SK-N-SH treated with all-trans-retinoic acid at 6 μM for 48 hours (cell line): ENCODE data around the gene MOSMO.

Experiments
- ATAC-seq: fragments of 200-7000 bp; cut with Tn5 transposase; 3 replicates; pipeline ENCODE4 v1.9.1; 2020; ENCODE audit warnings: mild to moderate bottlenecking, moderate library complexity
- ARNTL ChIP-seq: fragments of 450-650 bp; formaldehyde crosslinking; IDR thresholded peaks from 2 replicates; pipeline ENCODE4 v1.5.0; 2020; ENCODE audit warnings: low read depth, mild to moderate bottlenecking, moderate library complexity, borderline replicate concordance
- BACH2 ChIP-seq: fragments of 250-450 bp; sonication (Bioruptor Pico); IDR thresholded peaks from 2 replicates; pipeline ENCODE4 v1.9.0; 2021; ENCODE audit warnings: mild to moderate bottlenecking, borderline replicate concordance
- CSDC2 ChIP-seq: fragments of 250-450 bp; sonication (Bioruptor Pico); IDR thresholded peaks from 2 replicates; pipeline ENCODE4 v1.5.0; 2020; ENCODE audit warnings: mild to moderate bottlenecking, moderate library complexity
- ESRRG ChIP-seq: fragments of 250-450 bp; sonication (Bioruptor Pico); IDR thresholded peaks from 2 replicates; pipeline ENCODE4 v1.6.1; 2021; ENCODE audit warnings: mild to moderate bottlenecking
- GLIS3 ChIP-seq: fragments of 250-450 bp; sonication (Bioruptor Pico); IDR thresholded peaks from 2 replicates; pipeline ENCODE4 v1.5.0; 2020; ENCODE audit warnings: mild to moderate bottlenecking, moderate library complexity
- ISL1 ChIP-seq: fragments of 250-450 bp; sonication (Bioruptor Pico); IDR thresholded peaks from 2 replicates; pipeline ENCODE4 v2.1.2; 2022; ENCODE audit warnings: mild to moderate bottlenecking, moderate library complexity
- PATZ1 ChIP-seq: fragments of 250-450 bp; sonication (Bioruptor Pico); IDR thresholded peaks from 2 replicates; pipeline ENCODE4 v1.8.0; 2020; ENCODE audit warnings: mild to moderate bottlenecking, moderate library complexity, borderline replicate concordance
- PPARA ChIP-seq: fragments of 250-450 bp; sonication (Bioruptor Pico); IDR thresholded peaks from 2 replicates; pipeline ENCODE4 v1.5.0; 2020; ENCODE audit warnings: mild to moderate bottlenecking, borderline replicate concordance
- RARB ChIP-seq: fragments of 250-450 bp; sonication (Bioruptor Pico); IDR thresholded peaks from 2 replicates; pipeline ENCODE4 v1.8.0; 2021; ENCODE audit warnings: mild to moderate bottlenecking, moderate library complexity
- SNAI2 ChIP-seq: fragments of 250-450 bp; sonication (Bioruptor Pico); IDR thresholded peaks from 2 replicates; pipeline ENCODE4 v1.5.0; 2020; ENCODE audit warnings: mild to moderate bottlenecking, moderate library complexity
- TCF4 ChIP-seq: fragments of 250-450 bp; sonication (Bioruptor Pico); IDR thresholded peaks from 2 replicates; pipeline ENCODE4 v1.8.0; 2021; ENCODE audit warnings: mild to moderate bottlenecking, moderate library complexity, borderline replicate concordance
- TOX ChIP-seq: fragments of 250-450 bp; sonication (Bioruptor Pico); IDR thresholded peaks from 2 replicates; pipeline ENCODE4 v1.8.0; 2021; ENCODE audit warnings: mild to moderate bottlenecking, moderate library complexity, borderline replicate concordance
- TSHZ2 ChIP-seq: fragments of 250-450 bp; sonication (Bioruptor Pico); IDR thresholded peaks from 2 replicates; pipeline ENCODE4 v1.5.0; 2020; ENCODE audit warnings: mild to moderate bottlenecking, moderate library complexity
- ZFP30 ChIP-seq: fragments of 450-650 bp; formaldehyde crosslinking; IDR thresholded peaks from 2 replicates; pipeline ENCODE4 v1.5.0; 2022; ENCODE audit warnings: mild to moderate bottlenecking, moderate library complexity
- ZNF8 ChIP-seq: fragments of 450-650 bp; formaldehyde crosslinking; IDR thresholded peaks from 2 replicates; pipeline ENCODE4 v1.5.0; 2020; ENCODE audit warnings: mild to moderate bottlenecking, moderate library complexity
- TF ChIP-seq, protein P1 (sequence below): fragments of 250-450 bp; sonication (Bioruptor Pico); IDR thresholded peaks from 2 replicates; pipeline ENCODE4 v1.5.1; 2021; ENCODE audit warnings: mild to moderate bottlenecking, moderate library complexity
- TF ChIP-seq, protein P2 (sequence below): fragments of 250-450 bp; sonication (Bioruptor Pico); IDR thresholded peaks from 2 replicates; pipeline ENCODE4 v1.8.0; 2021; ENCODE audit warnings: low read depth, mild to moderate bottlenecking, moderate library complexity, borderline replicate concordance
- TF ChIP-seq, protein P3 (sequence below): fragments of 250-450 bp; sonication (Bioruptor Pico); IDR thresholded peaks from 2 replicates; pipeline ENCODE4 v1.5.1; 2020; ENCODE audit warnings: low read depth, mild to moderate bottlenecking, moderate library complexity

The MOSMO gene

DNA sequence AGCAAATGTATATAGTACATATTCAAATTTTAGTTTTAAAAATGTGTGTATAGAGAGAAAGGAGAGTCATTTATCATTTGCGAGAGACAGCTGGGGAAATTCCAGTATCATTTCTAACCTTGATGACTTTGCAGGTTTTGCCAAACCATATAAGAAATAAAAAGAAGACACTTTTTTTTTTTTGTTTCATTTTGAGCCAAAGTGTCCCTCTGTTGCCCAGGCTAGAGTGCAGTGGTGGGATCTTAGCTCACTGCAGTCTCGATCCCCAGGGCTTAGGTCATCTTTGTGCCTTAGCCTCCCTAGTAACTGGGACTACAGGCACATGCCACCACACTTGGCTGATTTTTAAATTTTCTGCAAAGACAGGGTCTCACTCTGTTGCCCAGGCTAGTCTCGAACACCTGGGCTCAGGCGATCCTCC, 46.0 kb downstream of the MOSMO start (continued):
- TF ChIP-seq, protein P1, sequence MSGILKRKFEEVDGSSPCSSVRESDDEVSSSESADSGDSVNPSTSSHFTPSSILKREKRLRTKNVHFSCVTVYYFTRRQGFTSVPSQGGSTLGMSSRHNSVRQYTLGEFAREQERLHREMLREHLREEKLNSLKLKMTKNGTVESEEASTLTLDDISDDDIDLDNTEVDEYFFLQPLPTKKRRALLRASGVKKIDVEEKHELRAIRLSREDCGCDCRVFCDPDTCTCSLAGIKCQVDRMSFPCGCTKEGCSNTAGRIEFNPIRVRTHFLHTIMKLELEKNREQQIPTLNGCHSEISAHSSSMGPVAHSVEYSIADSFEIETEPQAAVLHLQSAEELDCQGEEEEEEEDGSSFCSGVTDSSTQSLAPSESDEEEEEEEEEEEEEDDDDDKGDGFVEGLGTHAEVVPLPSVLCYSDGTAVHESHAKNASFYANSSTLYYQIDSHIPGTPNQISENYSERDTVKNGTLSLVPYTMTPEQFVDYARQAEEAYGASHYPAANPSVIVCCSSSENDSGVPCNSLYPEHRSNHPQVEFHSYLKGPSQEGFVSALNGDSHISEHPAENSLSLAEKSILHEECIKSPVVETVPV (CRISPR knock-in tag): no peak
- TF ChIP-seq ESRRG (CRISPR knock-in tag): no peak
- no peak for TF ChIP-seq SNAI2
- no peak for TF ChIP-seq ISL1
- no peak for TF ChIP-seq GLIS3 (CRISPR knock-in tag)

DNA sequence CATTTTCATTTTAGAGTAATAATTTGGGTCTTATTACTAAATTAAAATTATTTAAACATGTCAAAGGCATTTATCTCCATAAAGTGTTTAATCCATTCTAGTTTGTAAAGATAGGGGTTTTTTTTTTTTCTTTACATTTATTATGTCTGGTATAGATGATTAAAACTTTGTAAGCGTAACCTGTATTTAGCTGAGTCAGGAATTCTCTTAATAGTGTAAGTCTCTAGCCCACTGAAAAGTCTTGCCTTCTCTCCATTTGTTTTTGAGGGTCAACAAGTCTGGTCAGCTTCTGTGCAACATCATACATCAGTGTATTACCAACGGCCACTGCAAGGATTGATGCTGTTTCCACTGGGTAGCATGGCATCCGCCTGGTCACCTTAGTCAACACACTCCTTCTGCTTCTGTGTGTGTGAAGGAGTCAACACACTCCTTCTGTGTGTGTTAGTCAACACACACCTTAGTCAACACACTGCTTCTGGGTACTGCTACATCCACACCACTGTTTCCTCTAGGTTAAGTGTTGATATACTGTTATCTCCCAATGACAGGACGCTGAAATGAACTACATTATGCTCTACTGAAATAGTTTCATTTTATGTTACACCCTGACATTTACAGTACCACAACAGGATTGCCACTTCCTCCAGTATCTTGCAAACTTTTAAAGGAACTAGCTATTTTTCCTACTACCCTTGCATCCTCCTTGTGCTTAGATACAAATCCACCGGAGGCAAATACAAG, 47.1 kb downstream of the MOSMO start:
- no peak for ATAC-seq
- TF ChIP-seq TSHZ2 (CRISPR knock-in tag) (no peak), TCF4 (CRISPR knock-in tag) (no peak), RARB (CRISPR knock-in tag) (no peak), CSDC2 (no peak), GLIS3 (CRISPR knock-in tag) (no peak), SNAI2 (no peak), ZNF8 (no peak)

DNA sequence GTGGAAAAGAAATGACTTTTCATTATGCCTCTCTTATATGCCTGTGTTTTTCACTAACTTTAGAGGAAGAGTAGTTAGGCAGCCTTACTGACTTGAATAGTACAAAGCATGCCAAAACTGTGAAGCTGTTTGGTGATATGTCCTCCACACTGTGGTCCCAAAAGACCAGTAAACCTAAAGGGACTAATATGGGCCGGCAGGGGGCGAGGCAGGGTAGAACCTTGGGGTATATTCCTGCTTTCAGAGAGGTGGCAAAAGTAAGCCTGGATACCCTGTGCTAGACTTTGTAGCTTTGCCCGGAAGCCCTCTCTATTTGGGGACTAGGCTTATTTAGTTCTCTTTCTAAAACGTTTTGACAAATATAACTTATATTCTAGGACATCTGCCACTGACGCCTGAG, 48.0 kb downstream of the MOSMO start:
- TF ChIP-seq TCF4 (CRISPR knock-in tag) (no peak), ZFP30 (CRISPR knock-in tag) (no peak), GLIS3 (CRISPR knock-in tag) (no peak), ESRRG (CRISPR knock-in tag) (no peak), ARNTL (CRISPR knock-in tag) (no peak), PATZ1 (CRISPR knock-in tag) (no peak), PPARA (CRISPR knock-in tag) (no peak), TOX (no peak), BACH2 (CRISPR knock-in tag) (no peak)
- TF ChIP-seq, protein P2, sequence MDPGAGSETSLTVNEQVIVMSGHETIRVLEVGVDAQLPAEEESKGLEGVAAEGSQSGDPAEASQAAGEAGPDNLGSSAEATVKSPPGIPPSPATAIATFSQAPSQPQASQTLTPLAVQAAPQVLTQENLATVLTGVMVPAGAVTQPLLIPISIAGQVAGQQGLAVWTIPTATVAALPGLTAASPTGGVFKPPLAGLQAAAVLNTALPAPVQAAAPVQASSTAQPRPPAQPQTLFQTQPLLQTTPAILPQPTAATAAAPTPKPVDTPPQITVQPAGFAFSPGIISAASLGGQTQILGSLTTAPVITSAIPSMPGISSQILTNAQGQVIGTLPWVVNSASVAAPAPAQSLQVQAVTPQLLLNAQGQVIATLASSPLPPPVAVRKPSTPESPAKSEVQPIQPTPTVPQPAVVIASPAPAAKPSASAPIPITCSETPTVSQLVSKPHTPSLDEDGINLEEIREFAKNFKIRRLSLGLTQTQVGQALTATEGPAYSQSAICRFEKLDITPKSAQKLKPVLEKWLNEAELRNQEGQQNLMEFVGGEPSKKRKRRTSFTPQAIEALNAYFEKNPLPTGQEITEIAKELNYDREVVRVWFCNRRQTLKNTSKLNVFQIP (CRISPR knock-in tag): no peak
- TF ChIP-seq, protein P1 (CRISPR knock-in tag): no peak
- TF ChIP-seq, protein P3, sequence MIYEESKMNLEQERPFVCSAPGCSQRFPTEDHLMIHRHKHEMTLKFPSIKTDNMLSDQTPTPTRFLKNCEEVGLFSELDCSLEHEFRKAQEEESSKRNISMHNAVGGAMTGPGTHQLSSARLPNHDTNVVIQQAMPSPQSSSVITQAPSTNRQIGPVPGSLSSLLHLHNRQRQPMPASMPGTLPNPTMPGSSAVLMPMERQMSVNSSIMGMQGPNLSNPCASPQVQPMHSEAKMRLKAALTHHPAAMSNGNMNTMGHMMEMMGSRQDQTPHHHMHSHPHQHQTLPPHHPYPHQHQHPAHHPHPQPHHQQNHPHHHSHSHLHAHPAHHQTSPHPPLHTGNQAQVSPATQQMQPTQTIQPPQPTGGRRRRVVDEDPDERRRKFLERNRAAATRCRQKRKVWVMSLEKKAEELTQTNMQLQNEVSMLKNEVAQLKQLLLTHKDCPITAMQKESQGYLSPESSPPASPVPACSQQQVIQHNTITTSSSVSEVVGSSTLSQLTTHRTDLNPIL (CRISPR knock-in tag): no peak
- ATAC-seq: no peak
